SK-N-SH treated with all-trans-retinoic acid at 6 μM for 48 hours (cell line): ENCODE measurements around the gene NDUFS8.

Experiments used
- ATAC-seq: fragments of 200-7000 bp; cut with Tn5 transposase; 3 replicates; pipeline ENCODE4 v1.9.1; 2020; ENCODE audit warnings: mild to moderate bottlenecking, moderate library complexity
- ARNTL ChIP-seq: fragments of 450-650 bp; formaldehyde crosslinking; IDR thresholded peaks from 2 replicates; pipeline ENCODE4 v1.5.0; 2020; ENCODE audit warnings: low read depth, mild to moderate bottlenecking, moderate library complexity, borderline replicate concordance
- BACH2 ChIP-seq: fragments of 250-450 bp; sonication (Bioruptor Pico); IDR thresholded peaks from 2 replicates; pipeline ENCODE4 v1.9.0; 2021; ENCODE audit warnings: mild to moderate bottlenecking, borderline replicate concordance
- CSDC2 ChIP-seq: fragments of 250-450 bp; sonication (Bioruptor Pico); IDR thresholded peaks from 2 replicates; pipeline ENCODE4 v1.5.0; 2020; ENCODE audit warnings: mild to moderate bottlenecking, moderate library complexity
- ESRRG ChIP-seq: fragments of 250-450 bp; sonication (Bioruptor Pico); IDR thresholded peaks from 2 replicates; pipeline ENCODE4 v1.6.1; 2021; ENCODE audit warnings: mild to moderate bottlenecking
- GLIS3 ChIP-seq: fragments of 250-450 bp; sonication (Bioruptor Pico); IDR thresholded peaks from 2 replicates; pipeline ENCODE4 v1.5.0; 2020; ENCODE audit warnings: mild to moderate bottlenecking, moderate library complexity
- ISL1 ChIP-seq: fragments of 250-450 bp; sonication (Bioruptor Pico); IDR thresholded peaks from 2 replicates; pipeline ENCODE4 v2.1.2; 2022; ENCODE audit warnings: mild to moderate bottlenecking, moderate library complexity
- OSR1 ChIP-seq: fragments of 250-450 bp; sonication (Bioruptor Pico); IDR thresholded peaks from 2 replicates; pipeline ENCODE4 v1.8.0; 2022; ENCODE audit warnings: moderate library complexity, mild to moderate bottlenecking, inconsistent platforms
- PPARA ChIP-seq: fragments of 250-450 bp; sonication (Bioruptor Pico); IDR thresholded peaks from 2 replicates; pipeline ENCODE4 v1.5.0; 2020; ENCODE audit warnings: mild to moderate bottlenecking, borderline replicate concordance
- RARB ChIP-seq: fragments of 250-450 bp; sonication (Bioruptor Pico); IDR thresholded peaks from 2 replicates; pipeline ENCODE4 v1.8.0; 2021; ENCODE audit warnings: mild to moderate bottlenecking, moderate library complexity
- SNAI2 ChIP-seq: fragments of 250-450 bp; sonication (Bioruptor Pico); IDR thresholded peaks from 2 replicates; pipeline ENCODE4 v1.5.0; 2020; ENCODE audit warnings: mild to moderate bottlenecking, moderate library complexity
- TCF4 ChIP-seq: fragments of 250-450 bp; sonication (Bioruptor Pico); IDR thresholded peaks from 2 replicates; pipeline ENCODE4 v1.8.0; 2021; ENCODE audit warnings: mild to moderate bottlenecking, moderate library complexity, borderline replicate concordance
- TOX ChIP-seq: fragments of 250-450 bp; sonication (Bioruptor Pico); IDR thresholded peaks from 2 replicates; pipeline ENCODE4 v1.8.0; 2021; ENCODE audit warnings: mild to moderate bottlenecking, moderate library complexity, borderline replicate concordance
- ZC3H10 ChIP-seq: fragments of 250-450 bp; sonication (Bioruptor Pico); IDR thresholded peaks from 2 replicates; pipeline ENCODE4 v1.5.1; 2021; ENCODE audit warnings: mild to moderate bottlenecking, moderate library complexity
- ZFP3 ChIP-seq: fragments of 250-450 bp; sonication (Bioruptor Pico); IDR thresholded peaks from 2 replicates; pipeline ENCODE4 v1.5.0; 2020; ENCODE audit warnings: mild to moderate bottlenecking, moderate library complexity
- ZFP30 ChIP-seq: fragments of 450-650 bp; formaldehyde crosslinking; IDR thresholded peaks from 2 replicates; pipeline ENCODE4 v1.5.0; 2022; ENCODE audit warnings: mild to moderate bottlenecking, moderate library complexity
- ZNF565 ChIP-seq: fragments of 450-650 bp; formaldehyde crosslinking; conservative IDR thresholded peaks from 2 replicates; pipeline ENCODE4 v1.5.0; 2020; ENCODE audit warnings: low read depth, mild to moderate bottlenecking, moderate library complexity
- ZNF70 ChIP-seq: fragments of 450-650 bp; formaldehyde crosslinking; IDR thresholded peaks from 2 replicates; pipeline ENCODE4 v1.5.0; 2020; ENCODE audit warnings: mild to moderate bottlenecking, moderate library complexity
- ZNF8 ChIP-seq: fragments of 450-650 bp; formaldehyde crosslinking; IDR thresholded peaks from 2 replicates; pipeline ENCODE4 v1.5.0; 2020; ENCODE audit warnings: mild to moderate bottlenecking, moderate library complexity
- TF ChIP-seq, protein P1 (sequence below): fragments of 250-450 bp; sonication (Bioruptor Pico); IDR thresholded peaks from 2 replicates; pipeline ENCODE4 v1.8.0; 2021; ENCODE audit warnings: low read depth, mild to moderate bottlenecking, moderate library complexity, borderline replicate concordance
- TF ChIP-seq, protein P2 (sequence below): fragments of 250-450 bp; sonication (Bioruptor Pico); IDR thresholded peaks from 2 replicates; pipeline ENCODE4 v1.5.0; 2020; ENCODE audit warnings: mild to moderate bottlenecking, moderate library complexity
- TF ChIP-seq, protein P3 (sequence below): fragments of 250-450 bp; sonication (Bioruptor Pico); IDR thresholded peaks from 2 replicates; pipeline ENCODE4 v1.8.0; 2020; ENCODE audit warnings: mild to moderate bottlenecking, moderate library complexity, borderline replicate concordance

The NDUFS8 gene

DNA sequence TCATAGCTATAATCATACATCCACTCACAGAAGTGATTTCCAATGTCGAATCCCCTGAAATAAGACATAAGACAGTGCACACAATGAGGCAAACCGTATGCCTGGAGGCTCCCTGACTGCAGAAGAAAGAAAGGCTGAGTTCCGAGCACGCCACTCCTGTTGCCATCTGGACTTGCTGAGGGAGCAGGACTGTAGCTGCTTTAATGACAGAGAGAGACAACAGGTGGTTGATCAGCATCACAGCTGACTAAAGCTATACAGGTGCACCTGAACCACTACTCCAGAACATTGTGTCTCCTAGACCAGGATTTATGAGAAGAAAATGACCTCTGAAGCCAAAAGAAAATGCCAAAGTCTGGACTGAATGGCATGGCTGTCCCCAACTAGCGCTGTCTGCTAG is 35.4 kb downstream of the NDUFS8 start (continued):
- TF ChIP-seq ZFP3 (CRISPR knock-in tag), result no peak
- no peak for TF ChIP-seq TCF4
- no peak for TF ChIP-seq RARB (CRISPR knock-in tag)

DNA sequence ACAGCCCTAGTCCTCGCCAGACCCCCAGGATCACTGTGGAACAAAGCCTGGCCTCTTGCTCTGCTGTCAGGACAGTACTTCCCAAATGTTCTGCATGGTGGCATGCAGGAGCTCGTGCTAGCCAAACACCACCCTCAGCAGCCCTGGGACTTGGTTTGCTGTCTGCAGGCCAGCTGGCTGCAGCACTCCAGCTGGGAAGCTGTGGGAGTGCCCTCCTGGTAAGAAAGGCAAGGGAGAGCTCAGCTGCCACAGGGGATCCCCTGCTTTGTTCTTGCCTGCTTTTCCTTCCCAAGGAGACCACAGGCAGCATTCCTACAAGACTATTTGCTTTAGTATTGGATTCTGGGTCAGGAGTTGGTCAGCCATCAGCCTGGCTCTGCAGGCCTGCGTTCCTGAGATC is 36.3 kb downstream of the NDUFS8 start:
- TF ChIP-seq ZNF565 (CRISPR knock-in tag) (no peak), ZNF8 (no peak), BACH2 (CRISPR knock-in tag) (no peak), ZNF70 (no peak), ISL1 (CRISPR knock-in tag) (no peak), CSDC2 (no peak), SNAI2 (CRISPR knock-in tag) (no peak), OSR1 (CRISPR knock-in tag) (no peak), ARNTL (CRISPR knock-in tag) (no peak), TOX (CRISPR knock-in tag) (no peak)
- TF ChIP-seq, protein P1, sequence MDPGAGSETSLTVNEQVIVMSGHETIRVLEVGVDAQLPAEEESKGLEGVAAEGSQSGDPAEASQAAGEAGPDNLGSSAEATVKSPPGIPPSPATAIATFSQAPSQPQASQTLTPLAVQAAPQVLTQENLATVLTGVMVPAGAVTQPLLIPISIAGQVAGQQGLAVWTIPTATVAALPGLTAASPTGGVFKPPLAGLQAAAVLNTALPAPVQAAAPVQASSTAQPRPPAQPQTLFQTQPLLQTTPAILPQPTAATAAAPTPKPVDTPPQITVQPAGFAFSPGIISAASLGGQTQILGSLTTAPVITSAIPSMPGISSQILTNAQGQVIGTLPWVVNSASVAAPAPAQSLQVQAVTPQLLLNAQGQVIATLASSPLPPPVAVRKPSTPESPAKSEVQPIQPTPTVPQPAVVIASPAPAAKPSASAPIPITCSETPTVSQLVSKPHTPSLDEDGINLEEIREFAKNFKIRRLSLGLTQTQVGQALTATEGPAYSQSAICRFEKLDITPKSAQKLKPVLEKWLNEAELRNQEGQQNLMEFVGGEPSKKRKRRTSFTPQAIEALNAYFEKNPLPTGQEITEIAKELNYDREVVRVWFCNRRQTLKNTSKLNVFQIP (CRISPR knock-in tag), result no peak
- TF ChIP-seq, protein P2, sequence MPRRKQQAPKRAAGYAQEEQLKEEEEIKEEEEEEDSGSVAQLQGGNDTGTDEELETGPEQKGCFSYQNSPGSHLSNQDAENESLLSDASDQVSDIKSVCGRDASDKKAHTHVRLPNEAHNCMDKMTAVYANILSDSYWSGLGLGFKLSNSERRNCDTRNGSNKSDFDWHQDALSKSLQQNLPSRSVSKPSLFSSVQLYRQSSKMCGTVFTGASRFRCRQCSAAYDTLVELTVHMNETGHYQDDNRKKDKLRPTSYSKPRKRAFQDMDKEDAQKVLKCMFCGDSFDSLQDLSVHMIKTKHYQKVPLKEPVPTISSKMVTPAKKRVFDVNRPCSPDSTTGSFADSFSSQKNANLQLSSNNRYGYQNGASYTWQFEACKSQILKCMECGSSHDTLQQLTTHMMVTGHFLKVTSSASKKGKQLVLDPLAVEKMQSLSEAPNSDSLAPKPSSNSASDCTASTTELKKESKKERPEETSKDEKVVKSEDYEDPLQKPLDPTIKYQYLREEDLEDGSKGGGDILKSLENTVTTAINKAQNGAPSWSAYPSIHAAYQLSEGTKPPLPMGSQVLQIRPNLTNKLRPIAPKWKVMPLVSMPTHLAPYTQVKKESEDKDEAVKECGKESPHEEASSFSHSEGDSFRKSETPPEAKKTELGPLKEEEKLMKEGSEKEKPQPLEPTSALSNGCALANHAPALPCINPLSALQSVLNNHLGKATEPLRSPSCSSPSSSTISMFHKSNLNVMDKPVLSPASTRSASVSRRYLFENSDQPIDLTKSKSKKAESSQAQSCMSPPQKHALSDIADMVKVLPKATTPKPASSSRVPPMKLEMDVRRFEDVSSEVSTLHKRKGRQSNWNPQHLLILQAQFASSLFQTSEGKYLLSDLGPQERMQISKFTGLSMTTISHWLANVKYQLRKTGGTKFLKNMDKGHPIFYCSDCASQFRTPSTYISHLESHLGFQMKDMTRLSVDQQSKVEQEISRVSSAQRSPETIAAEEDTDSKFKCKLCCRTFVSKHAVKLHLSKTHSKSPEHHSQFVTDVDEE (CRISPR knock-in tag), result no peak
- no peak for ATAC-seq

DNA sequence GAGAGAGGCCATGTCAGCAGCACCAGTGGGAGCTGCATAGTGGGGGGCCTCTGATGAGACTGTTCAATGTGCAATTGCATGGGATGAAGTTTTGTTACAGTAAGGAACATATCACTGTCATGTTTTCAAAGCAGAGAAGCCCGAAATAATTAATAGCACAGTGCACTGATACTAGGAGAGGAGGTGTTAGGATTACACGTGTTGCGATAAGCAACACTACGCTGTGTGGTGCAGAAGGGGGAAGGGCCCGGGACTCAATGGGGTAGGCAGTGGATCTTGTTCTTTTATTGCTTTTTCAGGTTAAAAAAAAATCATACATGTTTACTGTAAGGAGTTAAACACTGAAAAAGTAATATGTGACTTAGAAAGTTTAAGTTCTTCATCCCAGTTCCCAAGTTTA is 37.5 kb downstream of the NDUFS8 start:
- no peak for ATAC-seq
- no peak for TF ChIP-seq TCF4
- no peak for TF ChIP-seq ZNF70
- TF ChIP-seq, protein P3, sequence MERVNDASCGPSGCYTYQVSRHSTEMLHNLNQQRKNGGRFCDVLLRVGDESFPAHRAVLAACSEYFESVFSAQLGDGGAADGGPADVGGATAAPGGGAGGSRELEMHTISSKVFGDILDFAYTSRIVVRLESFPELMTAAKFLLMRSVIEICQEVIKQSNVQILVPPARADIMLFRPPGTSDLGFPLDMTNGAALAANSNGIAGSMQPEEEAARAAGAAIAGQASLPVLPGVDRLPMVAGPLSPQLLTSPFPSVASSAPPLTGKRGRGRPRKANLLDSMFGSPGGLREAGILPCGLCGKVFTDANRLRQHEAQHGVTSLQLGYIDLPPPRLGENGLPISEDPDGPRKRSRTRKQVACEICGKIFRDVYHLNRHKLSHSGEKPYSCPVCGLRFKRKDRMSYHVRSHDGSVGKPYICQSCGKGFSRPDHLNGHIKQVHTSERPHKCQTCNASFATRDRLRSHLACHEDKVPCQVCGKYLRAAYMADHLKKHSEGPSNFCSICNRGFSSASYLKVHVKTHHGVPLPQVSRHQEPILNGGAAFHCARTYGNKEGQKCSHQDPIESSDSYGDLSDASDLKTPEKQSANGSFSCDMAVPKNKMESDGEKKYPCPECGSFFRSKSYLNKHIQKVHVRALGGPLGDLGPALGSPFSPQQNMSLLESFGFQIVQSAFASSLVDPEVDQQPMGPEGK (CRISPR knock-in tag), result no peak

DNA sequence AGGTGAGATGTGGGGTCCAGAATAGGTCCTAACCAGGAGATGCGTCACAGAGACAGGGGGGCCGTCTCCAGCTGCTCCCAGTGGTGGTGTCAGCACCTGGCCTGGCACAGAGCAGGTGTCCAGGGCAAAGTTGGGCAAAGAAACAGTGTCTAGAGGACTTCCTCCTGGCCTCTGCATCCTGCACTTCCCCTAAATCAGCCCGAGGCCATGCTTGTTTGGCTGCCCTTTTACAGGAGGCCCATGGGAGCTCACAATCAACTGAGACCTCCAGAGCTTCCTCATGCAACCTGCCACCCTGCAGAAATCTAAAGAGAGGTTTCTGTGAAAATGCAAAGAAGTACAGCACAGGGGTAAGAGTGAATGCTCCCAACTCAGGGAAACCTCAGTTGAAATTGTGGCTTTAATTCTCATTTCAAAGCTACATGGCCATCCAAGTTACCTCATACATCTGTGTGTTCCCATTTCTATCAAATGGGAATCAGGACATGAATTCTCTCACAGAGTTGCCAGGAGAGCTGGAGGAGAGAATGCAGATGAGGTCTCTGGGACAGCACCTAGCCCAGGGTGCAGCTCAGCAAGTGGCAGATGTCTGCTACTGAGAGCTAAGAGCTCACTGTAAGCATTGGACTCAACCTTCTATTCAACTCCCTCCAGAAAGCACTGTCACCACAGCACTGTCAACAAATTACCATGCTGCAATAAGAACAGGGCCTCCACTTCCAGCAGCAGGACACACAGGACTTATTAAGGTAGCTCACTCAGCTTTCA is 41.0 kb downstream of the NDUFS8 start:
- no peak for ATAC-seq
- TF ChIP-seq ZC3H10 (no peak), ARNTL (CRISPR knock-in tag) (no peak), ISL1 (CRISPR knock-in tag) (no peak), TOX (CRISPR knock-in tag) (no peak), TCF4 (no peak), ZFP3 (CRISPR knock-in tag) (no peak), ZFP30 (CRISPR knock-in tag) (no peak), CSDC2 (no peak), PPARA (CRISPR knock-in tag) (no peak), GLIS3 (CRISPR knock-in tag) (no peak), ESRRG (no peak), ZNF70 (no peak), SNAI2 (CRISPR knock-in tag) (no peak)
- TF ChIP-seq, protein P2 (CRISPR knock-in tag), result no peak
- TF ChIP-seq, protein P1 (CRISPR knock-in tag), result no peak
- TF ChIP-seq, protein P3 (CRISPR knock-in tag), result no peak
